HG03521 (cell line): ENCODE results near the gene HS3ST2.
"Not testable (repeated sequence)": the region's sequence is repeated elsewhere in the genome, so short reads cannot be mapped to it uniquely, and the experiment has no call there.

Experiments
- ATAC-seq: cut with Tn5 transposase; IDR thresholded peaks from one replicate; pipeline ENCODE4 v1.9.1; 2021; ENCODE audit warnings: mild to moderate bottlenecking, moderate library complexity; ENCODE audit not compliant: unreplicated experiment

The HS3ST2 gene

GRCh38 chr16:22928882-22929435, 115.0 kb downstream of the HS3ST2 start:
- no peak for ATAC-seq

GRCh38 chr16:22929461-22929860, 115.5 kb downstream of the HS3ST2 start:
- ATAC-seq = no peak

- no peak for ATAC-seq
These were observed 118.2 kb downstream of the HS3ST2 start for GRCh38 chr16:22932032-22932771.

GRCh38 chr16:22933173-22933572, 119.2 kb downstream of the HS3ST2 start:
- no peak for ATAC-seq

GRCh38 chr16:22934786-22935185, 120.8 kb downstream of the HS3ST2 start:
- no peak for ATAC-seq

- no peak for ATAC-seq
These were observed 123.2 kb downstream of the HS3ST2 start for GRCh38 chr16:22937169-22937568.

- no peak for ATAC-seq
These were observed 124.7 kb downstream of the HS3ST2 start for GRCh38 chr16:22938647-22939046.

GRCh38 chr16:22939744-22940363, 125.9 kb downstream of the HS3ST2 start:
- ATAC-seq = not testable (repeated sequence)

- ATAC-seq = no peak
These were observed 128.1 kb downstream of the HS3ST2 start for GRCh38 chr16:22941970-22942501.

GRCh38 chr16:22942811-22943210, 128.8 kb downstream of the HS3ST2 start:
- no peak for ATAC-seq

GRCh38 chr16:22945361-22945760, 131.4 kb downstream of the HS3ST2 start:
- no peak for ATAC-seq

- ATAC-seq = no peak
These were observed 132.5 kb downstream of the HS3ST2 start for GRCh38 chr16:22946433-22946832.

GRCh38 chr16:22948058-22948602, 134.2 kb downstream of the HS3ST2 start:
- no peak for ATAC-seq

GRCh38 chr16:22948603-22949368, 134.8 kb downstream of the HS3ST2 start:
- ATAC-seq = no peak

- no peak for ATAC-seq
These were observed 141.6 kb downstream of the HS3ST2 start for GRCh38 chr16:22955461-22956070.

GRCh38 chr16:22961206-22961605, 147.2 kb downstream of the HS3ST2 start:
- ATAC-seq = no peak

- no peak for ATAC-seq
These were observed 148.9 kb downstream of the HS3ST2 start for GRCh38 chr16:22962905-22963304.
